H4 (cell line): ENCODE measurements around the gene PTPRQ. TPM values are rescaled to one million over a fixed set of nuclear protein-coding genes. Genes with fewer than 3 reads are reported as not detected.

Experiments
- DNase-seq: peaks from one replicate; pipeline ENCODE4 v3.0.0-alpha.2; 2015; ENCODE audit warnings: low spot score
- total RNA-seq: library from RNA; depleted of rRNA; stranded (reverse); fragments of >200 nt; shearing (Covaris generic); gene quantifications from 2 replicates; pipeline ENCODE4 v1.2.3, GENCODE V29; 2014

PTPRQ gene
- total RNA-seq, 1 experiment from 2014 or later = 0.02 TPM

- DNase-seq = peak; percentile 29
Measured at GRCh38 chr12:80702889-80703805, 259.1 kb downstream of the PTPRQ start.

- no peak for DNase-seq
Measured at GRCh38 chr12:80704420-80704819, 260.4 kb downstream of the PTPRQ start.

- no peak for DNase-seq
Measured at GRCh38 chr12:80707126-80707829, 263.2 kb downstream of the PTPRQ start, which contains the start of gene MYF6. MYF6 (plus strand) TSS chr12:80707634; CDS start chr12:80707720, 86 bp downstream.

- no peak for DNase-seq
Measured at GRCh38 chr12:80707830-80708258, 263.8 kb downstream of the PTPRQ start.

- no peak for DNase-seq
Measured at GRCh38 chr12:80708259-80708974, 264.4 kb downstream of the PTPRQ start.

GRCh38 chr12:80708975-80709328 is 264.9 kb downstream of the PTPRQ start:
- no peak for DNase-seq

- peak; percentile 18 for DNase-seq
Measured at GRCh38 chr12:80709811-80710726, 266.0 kb downstream of the PTPRQ start.

GRCh38 chr12:80710727-80711449 is 266.9 kb downstream of the PTPRQ start:
- DNase-seq = no peak

- DNase-seq = no peak
Measured at GRCh38 chr12:80711866-80712265, 267.8 kb downstream of the PTPRQ start.

- DNase-seq = no peak
Measured at GRCh38 chr12:80712866-80713265, 268.8 kb downstream of the PTPRQ start.

- DNase-seq = no peak
Measured at GRCh38 chr12:80713419-80713818, 269.4 kb downstream of the PTPRQ start.

- DNase-seq = no peak
Measured at GRCh38 chr12:80714055-80714454, 270.0 kb downstream of the PTPRQ start.

- DNase-seq = no peak
Measured at GRCh38 chr12:80714846-80715245, 270.8 kb downstream of the PTPRQ start.

GRCh38 chr12:80715713-80716249 is 271.7 kb downstream of the PTPRQ start:
- DNase-seq = no peak

- DNase-seq = no peak
Measured at GRCh38 chr12:80716696-80717469, 272.8 kb downstream of the PTPRQ start, which contains the start of gene MYF5. MYF5 (plus strand) TSS chr12:80716912; CDS start chr12:80717064, 152 bp downstream.

GRCh38 chr12:80717856-80718255 is 273.8 kb downstream of the PTPRQ start:
- DNase-seq = no peak

GRCh38 chr12:80720516-80720915 is 276.5 kb downstream of the PTPRQ start:
- DNase-seq = no peak

GRCh38 chr12:80721326-80721725 is 277.3 kb downstream of the PTPRQ start:
- DNase-seq = no peak
